Neutrophil (primary cell): ENCODE measurements around the gene TMEM120A.

Experiments used
- H3K27ac ChIP-seq: fragments of 200-600 bp; sonication (generic); 2 replicates; pipeline ENCODE4 v1.5.1; 2016; ENCODE audit warnings: mild to moderate bottlenecking, moderate library complexity
- H3K27me3 ChIP-seq: fragments of 200-600 bp; sonication (generic); 2 replicates; pipeline ENCODE4 v1.6.0; 2016; ENCODE audit warnings: mild to moderate bottlenecking
- H3K36me3 ChIP-seq: fragments of 200-600 bp; sonication (generic); 2 replicates; pipeline ENCODE4 v1.5.1; 2017
- H3K4me1 ChIP-seq, 2 experiments: fragments of 200-600 bp in 1 of 2; sonication (generic) in 1 of 2; 1 replicate in 1 of 2; 2 replicates in 1 of 2; pipeline versions ENCODE4 v1.5.1 to v1.6.1; 2013 to 2016; ENCODE audit warnings: low read depth in 1 of 2, low read length in 1 of 2, mild to moderate bottlenecking in 1 of 2, moderate library complexity in 1 of 2; ENCODE audit not compliant: control insufficient read depth in 1 of 2, insufficient read depth in 1 of 2
- H3K4me3 ChIP-seq, 2 experiments: fragments of 200-600 bp in 1 of 2; sonication (generic) in 1 of 2; 1 replicate in 1 of 2; 2 replicates in 1 of 2; pipeline ENCODE4 v1.5.1; 2013 to 2016; ENCODE audit warnings: low read depth in 1 of 2, low read length in 1 of 2, mild to moderate bottlenecking in 1 of 2, moderate library complexity in 1 of 2
- H3K9me3 ChIP-seq: fragments of 200-600 bp; sonication (generic); 2 replicates; pipeline ENCODE4 v1.5.1; 2016
- CTCF ChIP-seq: fragments of 200-600 bp; sonication (generic); IDR thresholded peaks from 2 replicates; pipeline ENCODE4 v1.5.1; 2016; ENCODE audit warnings: antibody characterized with exemption

The TMEM120A gene

GRCh38 chr7:75993689-75994387 lies 557 bp downstream of the TMEM120A start:
- peak overlapping the region; percentile 92 to 95 for H3K4me3 ChIP-seq
- H3K4me1 ChIP-seq = peaks cover 47 to 52% of the 10 kb centered on the region in 2 experiments
- peaks cover 28% of the 10 kb centered on the region for H3K36me3 ChIP-seq
- no peaks in the 10 kb centered on the region for H3K9me3 ChIP-seq
- TF ChIP-seq CTCF = no peak
- peak overlapping the region; percentile 97 for H3K27ac ChIP-seq
- no peaks in the 10 kb centered on the region for H3K27me3 ChIP-seq

- TF ChIP-seq CTCF = no peak
- H3K4me1 ChIP-seq = peaks cover 35 to 39% of the 10 kb centered on the region in 2 experiments
- H3K4me3 ChIP-seq = no peak overlapping the region
- H3K9me3 ChIP-seq = no peaks in the 10 kb centered on the region
- peaks cover 41% of the 10 kb centered on the region for H3K36me3 ChIP-seq
- no peaks in the 10 kb centered on the region for H3K27me3 ChIP-seq
- peak overlapping the region; percentile 21 for H3K27ac ChIP-seq
Observed at GRCh38 chr7:75992083-75992755, 2.2 kb downstream of the TMEM120A start.

- TF ChIP-seq CTCF = no peak
- no peaks in the 10 kb centered on the region for H3K27me3 ChIP-seq
- peaks cover 29 to 33% of the 10 kb centered on the region in 2 experiments for H3K4me1 ChIP-seq
- peaks cover 47% of the 10 kb centered on the region for H3K36me3 ChIP-seq
- peak overlapping the region; percentile 21 for H3K27ac ChIP-seq
- H3K9me3 ChIP-seq = no peaks in the 10 kb centered on the region
- H3K4me3 ChIP-seq = no peak overlapping the region
Observed at GRCh38 chr7:75991531-75992082, 2.8 kb downstream of the TMEM120A start.

GRCh38 chr7:75989500-75990388 lies 4.7 kb downstream of the TMEM120A start:
- H3K4me1 ChIP-seq = peaks cover 10 to 14% of the 10 kb centered on the region in 2 experiments
- no peak for TF ChIP-seq CTCF
- no peak overlapping the region for H3K27ac ChIP-seq
- H3K9me3 ChIP-seq = no peaks in the 10 kb centered on the region
- H3K4me3 ChIP-seq = no peak overlapping the region
- H3K36me3 ChIP-seq = peaks cover 66% of the 10 kb centered on the region
- H3K27me3 ChIP-seq = no peaks in the 10 kb centered on the region
